GM18526 (cell line): ENCODE results near the gene RAD51C.

Experiments used
- POLR2A ChIP-seq: IDR thresholded peaks from 3 replicates; pipeline ENCODE4 v1.6.1; 2011; ENCODE audit not compliant: insufficient read length; ENCODE audit errors: extremely low read depth

RAD51C gene

DNA sequence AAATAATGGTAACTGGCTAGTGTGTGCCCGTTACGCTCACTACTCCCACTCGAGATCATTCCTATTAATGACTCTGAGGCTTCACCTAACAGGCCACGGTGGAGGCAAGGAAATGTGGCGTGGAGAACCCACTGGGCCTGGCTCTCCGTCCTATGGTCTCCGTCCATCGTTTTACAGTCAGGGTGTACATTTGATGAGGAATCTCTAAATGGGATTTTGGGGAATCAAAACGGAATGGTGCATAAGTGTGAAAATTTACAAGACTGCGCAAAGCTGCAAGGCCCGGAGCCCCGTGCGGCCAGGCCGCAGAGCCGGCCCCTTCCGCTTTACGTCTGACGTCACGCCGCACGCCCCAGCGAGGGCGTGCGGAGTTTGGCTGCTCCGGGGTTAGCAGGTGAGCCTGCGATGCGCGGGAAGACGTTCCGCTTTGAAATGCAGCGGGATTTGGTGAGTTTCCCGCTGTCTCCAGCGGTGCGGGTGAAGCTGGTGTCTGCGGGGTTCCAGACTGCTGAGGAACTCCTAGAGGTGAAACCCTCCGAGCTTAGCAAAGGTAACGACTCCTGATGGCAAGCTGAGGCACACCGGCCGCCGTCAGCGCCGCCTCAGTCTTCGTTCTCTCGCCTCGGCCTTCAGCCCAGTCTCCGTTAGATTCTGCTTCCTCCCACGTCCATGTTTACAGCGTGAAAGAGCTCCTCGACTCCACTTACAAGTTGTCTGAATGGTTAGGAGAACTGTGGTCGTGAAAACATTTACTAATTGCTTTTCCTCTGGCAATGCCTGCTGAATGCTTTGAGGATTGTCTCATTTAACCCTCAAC, at the start of gene RAD51C:
RAD51C (plus strand) TSS at position 364 of the 817 bp plus-strand sequence; CDS start at position 406, 42 bp downstream.
- peak; percentile 92 for TF ChIP-seq POLR2A

DNA sequence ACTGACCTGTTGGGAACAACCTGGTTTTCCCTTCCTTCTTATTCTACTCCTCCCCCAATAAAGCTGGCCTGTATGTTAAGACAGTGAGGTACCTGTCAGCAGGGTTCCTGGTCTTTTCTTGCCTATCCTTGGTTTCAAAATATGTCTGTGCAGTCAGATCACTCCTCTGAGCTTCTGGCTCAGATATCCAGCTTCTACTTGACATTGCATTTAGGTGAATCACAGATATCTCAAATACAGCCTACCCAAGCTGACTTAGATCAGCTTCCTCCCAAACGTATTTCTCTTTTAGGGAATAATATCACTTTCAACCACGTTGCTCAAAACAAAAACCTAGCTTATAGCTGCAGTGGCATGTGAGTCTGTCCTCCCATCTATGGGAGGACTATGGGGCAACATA, 49.3 kb upstream of the RAD51C start:
- no peak for TF ChIP-seq POLR2A

DNA sequence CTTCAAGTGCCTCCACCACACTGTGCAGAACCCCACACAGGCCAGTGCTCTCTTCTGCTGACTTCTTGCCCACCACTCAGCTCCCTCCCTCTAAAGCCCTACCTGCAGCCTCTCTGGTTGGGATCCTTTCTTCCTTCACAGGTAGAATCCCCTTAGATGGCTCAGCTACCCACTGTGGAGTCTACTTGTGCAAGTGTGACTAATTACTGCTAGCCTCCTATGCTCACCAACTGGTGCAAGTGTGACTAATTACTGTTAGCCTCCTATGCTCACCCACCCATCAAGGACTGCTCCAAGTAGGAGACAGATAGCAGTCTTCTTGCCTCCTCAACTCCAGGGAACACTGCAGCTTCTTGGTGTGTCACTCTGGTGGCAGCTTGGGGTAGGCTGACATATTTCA, 44.2 kb upstream of the RAD51C start:
- no peak for TF ChIP-seq POLR2A

DNA sequence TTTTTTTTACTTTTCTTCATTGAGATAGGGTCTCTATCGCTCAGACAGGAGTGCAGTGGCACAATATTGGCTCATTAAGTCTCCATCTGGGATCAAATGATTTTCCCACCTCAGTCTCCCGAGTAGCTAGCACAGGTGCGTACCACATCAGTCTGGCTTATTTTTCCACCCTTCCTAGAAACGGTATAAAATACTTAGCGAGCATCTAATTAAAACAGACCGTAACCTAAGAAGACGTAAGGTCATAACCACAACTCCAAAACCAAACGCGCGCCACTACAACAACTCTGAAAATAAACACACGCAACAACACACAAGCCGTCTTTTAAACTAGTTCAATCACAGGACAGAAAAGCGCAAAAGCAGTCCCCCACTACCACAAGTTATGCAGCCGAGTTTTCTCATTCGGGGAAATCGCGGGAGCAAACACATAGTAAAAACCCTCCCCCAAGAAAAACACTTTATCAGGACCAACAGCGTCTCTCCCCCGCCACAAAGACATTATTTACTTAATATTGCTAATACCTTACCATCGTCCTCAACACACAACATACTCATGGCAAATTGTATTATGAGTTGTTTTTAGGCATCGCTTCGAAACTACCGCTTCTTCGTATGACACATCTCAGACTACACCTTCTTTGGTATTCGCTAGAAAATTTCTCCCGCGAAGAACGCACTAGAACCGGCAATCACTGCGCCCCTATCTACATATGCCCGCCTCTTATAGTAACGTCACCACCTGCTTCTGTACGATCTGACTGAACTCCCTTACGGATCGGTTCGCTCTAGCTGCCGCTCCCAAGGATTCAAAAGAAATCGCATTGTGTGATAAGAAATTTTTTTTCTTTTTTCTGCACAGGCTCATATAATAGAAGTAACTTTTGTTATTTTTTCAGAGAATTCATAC, 33.3 kb upstream of the RAD51C start:
- peak; percentile 100 for TF ChIP-seq POLR2A

DNA sequence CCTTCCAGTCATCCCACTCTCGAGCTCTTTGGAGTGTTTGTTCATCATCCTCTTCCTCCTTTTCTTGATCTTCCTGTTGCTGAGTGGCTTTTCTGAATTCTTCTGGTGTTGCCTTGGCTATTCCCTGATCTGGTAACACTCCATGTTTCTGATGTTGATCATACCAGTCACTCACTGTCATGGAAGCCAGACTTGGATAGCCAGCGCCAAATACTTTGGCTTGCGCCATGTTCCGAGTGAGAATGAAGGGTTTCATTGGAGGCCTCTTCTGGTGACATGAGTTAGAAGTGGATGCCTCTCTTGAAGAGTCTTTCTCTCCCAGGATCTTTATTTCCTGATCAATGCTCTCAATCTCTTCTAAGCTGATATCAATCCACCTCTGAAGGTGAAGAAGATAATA, 31.8 kb upstream of the RAD51C start:
- no peak for TF ChIP-seq POLR2A

DNA sequence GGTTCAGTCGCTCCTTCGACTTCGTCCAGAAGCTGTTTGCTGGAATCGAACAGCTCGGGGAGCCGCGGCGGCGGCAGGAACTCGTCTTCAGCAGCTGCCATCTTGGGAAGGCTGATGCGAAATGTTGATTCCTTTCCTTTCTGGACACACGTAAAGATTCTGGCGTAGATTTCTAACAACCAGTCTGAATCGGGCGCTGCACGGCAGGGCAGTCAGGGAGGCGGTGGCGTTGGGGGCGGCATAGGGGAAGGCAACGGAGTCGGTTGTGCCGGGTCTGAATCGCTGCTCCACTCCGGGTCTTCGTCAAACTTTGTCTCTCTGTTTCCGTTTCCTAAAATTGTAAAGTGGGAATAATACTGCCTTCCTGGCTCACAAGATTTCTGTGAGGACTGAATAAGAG, 30.9 kb upstream of the RAD51C start:
- no peak for TF ChIP-seq POLR2A

DNA sequence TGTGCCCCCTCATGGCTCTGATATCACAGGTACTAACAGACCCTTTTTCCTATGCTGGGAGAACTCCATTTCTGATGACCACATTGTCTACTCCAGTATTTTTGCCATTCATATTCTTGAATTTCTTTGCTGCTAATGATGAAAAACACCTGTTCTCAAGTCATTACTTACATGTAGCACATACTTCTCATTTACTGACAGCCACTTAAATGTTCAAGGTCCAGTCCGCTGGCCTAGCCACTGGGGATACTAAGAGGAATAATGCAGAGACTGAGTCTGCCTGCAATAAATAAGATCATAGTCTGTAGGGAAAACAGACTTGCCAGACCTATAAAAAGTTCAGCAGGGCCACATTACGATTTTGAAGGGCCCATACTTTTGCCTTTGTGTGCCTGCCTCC, 28.1 kb upstream of the RAD51C start:
- TF ChIP-seq POLR2A = no peak

DNA sequence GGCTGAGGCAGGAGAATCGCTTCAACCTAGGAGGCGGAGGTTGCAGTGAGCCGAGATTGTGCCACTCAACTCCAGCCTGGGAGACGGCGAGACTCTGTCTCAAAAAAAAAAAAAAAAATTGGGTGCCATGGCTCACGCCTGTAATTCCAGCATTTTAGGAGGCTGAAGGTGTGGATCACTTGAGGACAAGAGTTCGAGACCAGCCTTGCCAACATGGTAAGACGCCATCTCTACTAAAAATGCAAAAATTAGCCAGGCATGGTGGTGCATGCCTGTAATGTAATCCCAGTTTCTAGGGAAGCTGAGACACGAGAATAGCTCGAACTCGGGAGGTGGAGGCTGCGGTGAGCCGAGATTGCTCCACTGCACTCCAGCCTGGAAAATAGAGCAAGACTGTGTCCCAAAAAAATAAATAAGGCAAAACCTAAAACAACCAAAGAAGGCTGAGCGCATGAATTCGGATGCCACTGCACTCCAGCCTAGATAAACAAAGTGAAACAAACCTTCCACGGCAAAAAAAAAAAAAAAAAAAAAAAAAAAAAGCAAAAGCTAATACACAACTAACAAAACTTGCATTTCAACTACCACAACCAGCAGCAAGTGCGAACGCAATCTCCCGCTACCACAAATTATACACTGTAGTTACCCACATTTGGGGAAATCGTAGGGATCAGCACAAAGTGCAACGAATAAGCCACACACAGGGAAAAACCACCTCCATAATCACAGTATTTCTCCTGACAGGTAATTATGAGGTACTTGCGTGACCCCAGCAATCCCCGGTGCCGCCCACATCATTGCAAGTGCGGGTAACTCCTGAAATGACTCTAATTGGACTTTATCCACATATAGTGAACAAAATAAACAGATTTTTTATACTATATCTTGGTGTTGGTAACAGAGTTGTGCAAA, 26.2 kb upstream of the RAD51C start:
- TF ChIP-seq POLR2A = no peak

DNA sequence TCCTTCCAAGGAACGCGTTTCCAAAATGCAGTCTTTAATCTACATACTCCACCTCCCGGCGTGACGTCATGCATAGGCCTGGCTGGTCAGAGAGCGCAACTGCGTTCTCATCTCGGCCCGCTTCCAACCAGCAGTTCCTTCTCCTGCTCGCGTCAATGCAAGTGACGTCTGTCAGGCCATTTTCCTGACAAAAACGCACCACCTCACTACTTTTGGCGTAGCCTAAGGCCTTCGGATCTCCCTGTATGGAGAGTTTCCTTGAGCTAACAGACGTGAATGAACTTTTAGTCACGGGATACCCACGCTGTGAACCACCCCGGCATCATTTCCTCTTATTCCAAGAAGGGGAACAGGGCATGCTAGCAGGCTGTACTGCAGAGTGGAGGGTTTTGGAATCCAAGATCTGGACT, 25.5 kb upstream of the RAD51C start:
- TF ChIP-seq POLR2A = no peak

DNA sequence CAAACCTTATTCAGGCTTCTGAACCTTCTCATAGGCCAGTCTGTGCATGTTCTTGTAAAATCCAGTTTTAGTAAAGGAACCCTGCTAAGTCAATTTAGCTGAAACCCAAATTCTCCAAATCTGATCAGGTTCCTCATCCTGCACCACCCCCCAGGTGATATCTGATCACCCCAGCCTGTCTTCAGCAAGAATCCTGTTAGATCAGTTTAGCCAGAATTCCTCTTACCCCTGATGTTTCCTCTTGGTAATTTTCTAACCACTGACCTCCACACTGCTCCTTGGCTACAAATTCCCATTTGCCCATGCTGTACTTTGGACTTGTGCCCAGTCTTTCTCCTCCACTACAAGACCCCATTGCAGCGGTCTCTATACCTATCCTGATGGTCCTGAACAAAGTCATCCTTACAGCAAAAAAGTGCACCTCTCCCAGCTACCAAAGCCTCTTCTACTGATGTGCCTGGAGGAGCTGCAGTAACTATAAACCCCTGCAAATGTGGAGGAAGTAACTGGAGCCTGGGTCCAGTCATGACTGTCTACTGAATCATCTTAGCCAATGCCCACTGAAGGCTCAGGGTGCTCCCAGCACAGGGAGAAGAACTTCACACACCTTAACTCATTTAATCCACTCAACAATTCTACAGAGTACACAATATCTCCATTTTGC, 24.3 kb upstream of the RAD51C start:
- TF ChIP-seq POLR2A = no peak

DNA sequence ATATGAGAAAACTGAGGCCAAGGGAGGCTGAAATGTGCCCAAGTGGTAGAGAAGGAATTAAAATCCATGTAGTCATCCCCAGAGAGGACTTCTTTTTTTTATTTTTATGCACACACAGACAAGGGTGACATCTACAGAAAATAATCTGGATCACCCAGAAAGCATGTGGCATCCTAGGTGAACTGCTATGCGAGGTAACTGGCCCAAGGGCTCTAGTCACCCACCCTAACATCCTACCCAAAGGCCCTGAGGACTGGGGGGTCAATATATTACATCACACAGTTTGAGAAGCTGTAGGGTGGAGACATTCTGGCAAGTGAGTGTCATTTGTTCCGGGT, 23.8 kb upstream of the RAD51C start:
- TF ChIP-seq POLR2A = no peak

DNA sequence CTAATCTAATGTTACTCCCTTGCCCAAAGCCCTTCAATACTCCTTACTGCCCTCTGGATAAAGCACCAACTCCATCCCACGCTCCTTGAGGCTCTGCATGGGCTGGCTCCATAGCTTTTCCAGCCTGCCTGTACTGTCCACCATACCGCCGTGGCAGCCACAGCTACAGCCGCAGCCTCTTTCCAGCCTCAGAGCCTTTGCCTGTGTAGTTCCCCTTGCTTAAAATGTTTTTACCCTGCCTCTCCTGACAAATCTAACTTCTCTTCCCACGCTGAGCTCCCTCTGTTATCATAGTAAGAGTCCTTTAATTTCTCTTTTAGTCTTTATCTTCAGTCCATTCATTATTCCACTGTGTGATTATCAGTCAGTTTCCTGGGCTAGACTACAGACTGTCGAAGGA, 22.5 kb upstream of the RAD51C start:
- no peak for TF ChIP-seq POLR2A

DNA sequence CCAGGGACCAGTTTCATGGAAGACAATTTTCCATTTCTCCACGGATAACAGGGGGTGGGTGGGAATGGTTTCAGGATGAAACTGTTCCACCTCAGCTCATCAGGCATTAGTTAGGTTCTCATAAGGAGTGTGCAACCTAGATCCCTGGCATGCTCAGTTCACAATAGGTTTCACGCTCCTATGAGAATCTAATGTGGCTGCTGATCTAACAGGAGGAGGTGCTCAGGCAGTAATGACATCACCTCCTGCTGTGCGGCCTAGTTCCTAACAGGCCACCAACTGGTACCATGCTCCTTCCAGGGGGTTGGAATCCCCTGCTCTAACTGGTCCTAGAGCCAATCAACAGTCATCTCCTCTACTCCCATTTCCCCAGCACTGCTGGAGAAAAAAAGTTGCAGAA, 20.4 kb upstream of the RAD51C start:
- TF ChIP-seq POLR2A = no peak

DNA sequence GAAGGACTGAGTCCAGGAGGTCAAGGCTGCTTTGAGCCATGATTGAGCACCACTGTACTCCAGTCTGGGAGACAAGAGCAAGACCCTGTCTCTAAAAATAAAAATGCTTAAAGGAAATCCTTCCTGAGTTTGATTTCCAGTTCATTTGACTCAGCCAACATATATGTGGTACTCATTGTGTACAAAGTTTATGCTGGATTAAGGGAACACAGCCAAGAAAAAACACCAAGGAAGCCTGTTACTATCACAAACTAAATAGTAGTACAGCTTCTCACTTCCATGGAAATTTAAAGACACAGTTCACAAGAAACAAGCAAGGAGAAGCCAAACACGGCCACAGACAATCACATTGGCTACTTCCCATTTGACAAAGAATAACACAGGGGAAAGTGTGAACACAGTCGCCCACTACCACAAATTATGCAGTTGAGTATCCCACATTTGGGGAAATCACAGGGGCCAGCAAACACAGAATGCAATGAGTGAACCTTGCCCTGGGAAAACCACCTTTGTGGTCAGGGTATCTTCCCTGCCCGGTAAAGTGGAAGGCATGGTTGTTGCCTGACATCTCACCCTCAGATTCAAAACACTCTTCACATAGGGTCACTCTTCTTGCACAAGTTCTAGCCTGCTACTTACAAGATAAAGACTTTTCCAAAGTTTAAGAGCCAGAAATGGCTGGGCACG, 15.1 kb upstream of the RAD51C start:
- no peak for TF ChIP-seq POLR2A
